CD4-positive, alpha-beta T cell (primary cell): ENCODE data around the gene NEO1. TPM values are rescaled to one million over a fixed set of nuclear protein-coding genes. Genes with fewer than 3 reads are reported as not detected.

Experiments used
- ATAC-seq: fragments of 200-7000 bp; cut with Tn5 transposase; one replicate; pipeline ENCODE4 v1.10.0; 2022; ENCODE audit warnings: mild to moderate bottlenecking; ENCODE audit not compliant: poor library complexity
- CTCF ChIA-PET: fragments of 350-600 bp; sonication (Branson Sonifier 250); formaldehyde crosslinking; loops from one replicate; lab custom pipeline; 2021; ENCODE audit warnings: antibody characterized with exemption, inconsistent platforms; lab: Charles Lee
- POLR2A ChIA-PET: fragments of 350-600 bp; sonication (Branson Sonifier 250); formaldehyde crosslinking; loops from one replicate; lab custom pipeline; 2021; ENCODE audit warnings: antibody characterized with exemption, inconsistent platforms; lab: Charles Lee
- DNase-seq, 14 experiments: peaks; one replicate each; pipeline ENCODE4 v3.0.0-alpha.2; 2013 to 2020; ENCODE audit warnings: mixed read lengths in 2 of 14
- H3K27ac ChIP-seq, 2 donors: one replicate each; pipeline versions ENCODE4 v1.5.1 to v1.7.0; 2013; ENCODE audit warnings: low read length in 2 of 2, low read depth in 1 of 2, mild to moderate bottlenecking in 1 of 2
- H3K27me3 ChIP-seq, 2 experiments: 1 replicate in 1 of 2; 2 replicates in 1 of 2; pipeline versions ENCODE4 v1.6.1 to v1.7.0; 2013; ENCODE audit warnings: low read length in 2 of 2, control low read depth in 1 of 2, mild to moderate bottlenecking in 1 of 2, moderate library complexity in 1 of 2; ENCODE audit not compliant: insufficient read depth in 2 of 2, control insufficient read depth in 1 of 2
- H3K36me3 ChIP-seq: one replicate; pipeline ENCODE4 v1.6.1; 2013; ENCODE audit warnings: low read length, control low read depth; ENCODE audit not compliant: insufficient read depth
- H3K4me1 ChIP-seq: one replicate; pipeline ENCODE4 v1.6.1; 2013; ENCODE audit warnings: low read length, control low read depth; ENCODE audit not compliant: insufficient read depth
- H3K4me3 ChIP-seq: one replicate; pipeline ENCODE4 v1.5.1; 2013; ENCODE audit warnings: mild to moderate bottlenecking, low read length, moderate library complexity
- H3K9me3 ChIP-seq, 2 experiments: 1 replicate in 1 of 2; 2 replicates in 1 of 2; pipeline versions ENCODE4 v1.6.1 to v1.7.0; 2013; ENCODE audit warnings: low read length in 2 of 2, mild to moderate bottlenecking in 2 of 2, control low read depth in 1 of 2, moderate library complexity in 1 of 2; ENCODE audit not compliant: control insufficient read depth in 1 of 2, insufficient read depth in 1 of 2
- H3K27ac Mint-ChIP-seq: one replicate; pipeline ENCODE4 v1.8.0; 2020; ENCODE audit warnings: mixed read lengths
- H3K27me3 Mint-ChIP-seq: one replicate; pipeline ENCODE4 v1.8.0; 2021; ENCODE audit warnings: mixed read lengths
- H3K36me3 Mint-ChIP-seq: one replicate; pipeline ENCODE4 v1.8.0; 2021; ENCODE audit warnings: low read depth, mixed read lengths
- H3K4me1 Mint-ChIP-seq: one replicate; pipeline ENCODE4 v1.8.0; 2021; ENCODE audit warnings: low read depth, mixed read lengths
- H3K4me3 Mint-ChIP-seq: one replicate; pipeline ENCODE4 v1.8.0; 2020; ENCODE audit warnings: mild to moderate bottlenecking, mixed read lengths
- H3K9me3 Mint-ChIP-seq: one replicate; pipeline ENCODE4 v1.8.0; 2020; ENCODE audit warnings: mixed read lengths
- intact Hi-C, 2 experiments: fragments of 100-400 bp; cut with DNase I in 1 of 2; cut with micrococcal nuclease in 1 of 2; formaldehyde crosslinking; loops; one replicate each; pipeline versions ENCODE4 v1.15.1 to v1.9.0; 2023 to 2025; cut with DNase I, micrococcal nuclease
- total RNA-seq, 174 experiments: library from RNA in 2 of 174; stranded (reverse) in 2 of 174; gene quantifications; one replicate each; pipeline ENCODE4 v1.2.3 and lab custom pipeline; 2021 to 2026
- TF ChIP-seq, protein P1 (sequence below): fragments of 200-600 bp; IDR thresholded peaks from one replicate; pipeline ENCODE4 v1.8.0; 2022; ENCODE audit warnings: antibody characterized with exemption, mild to moderate bottlenecking

Gene NEO1
- total RNA-seq, 2 experiments from 2014 or later, result 6.0 to 8.0 TPM

DNA sequence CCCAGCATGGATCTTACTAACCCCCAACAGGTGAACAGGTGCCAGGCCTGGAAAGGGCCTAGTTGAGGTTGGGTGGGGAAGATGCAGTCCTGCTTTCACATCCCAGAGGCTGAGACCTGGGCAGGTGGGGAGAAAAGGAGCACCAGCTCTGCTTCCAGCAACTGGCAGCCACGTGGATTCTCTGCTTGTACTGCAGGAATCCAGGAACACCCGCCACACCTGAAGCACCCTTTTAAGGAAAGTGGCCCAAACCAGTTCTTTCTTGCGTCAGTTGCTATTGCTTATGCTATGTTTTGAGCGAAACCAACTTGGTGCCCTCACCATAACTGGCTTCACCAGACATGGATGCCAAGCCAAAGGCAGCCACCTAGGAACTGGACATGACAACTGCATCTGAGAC lies 28.1 kb upstream of the NEO1 start:
- intact Hi-C loops, result no loop called here
- no peaks in the 10 kb centered on the region for H3K36me3 Mint-ChIP-seq
- no peak overlapping the region for H3K27ac ChIP-seq
- no peaks in the 10 kb centered on the region for H3K9me3 Mint-ChIP-seq
- no peak overlapping the region for H3K27ac Mint-ChIP-seq
- H3K4me1 Mint-ChIP-seq, result no peaks in the 10 kb centered on the region
- no peak for DNase-seq
- H3K4me3 ChIP-seq, result no peak overlapping the region
- peaks cover 5 to 13% of the 10 kb centered on the region in 2 experiments for H3K27me3 ChIP-seq
- no peaks in the 10 kb centered on the region for H3K36me3 ChIP-seq
- no peaks in the 10 kb centered on the region for H3K9me3 ChIP-seq
- ATAC-seq, result no peak
- ChIA-PET POLR2A (no interaction called here), CTCF (interaction anchor here (0.7 kb wide), 1 partner anchor 1269 kb away, joined by 3 read pairs; no protein-coding TSS in a partner anchor)
- no peak overlapping the region for H3K4me3 Mint-ChIP-seq
- TF ChIP-seq, protein P1, sequence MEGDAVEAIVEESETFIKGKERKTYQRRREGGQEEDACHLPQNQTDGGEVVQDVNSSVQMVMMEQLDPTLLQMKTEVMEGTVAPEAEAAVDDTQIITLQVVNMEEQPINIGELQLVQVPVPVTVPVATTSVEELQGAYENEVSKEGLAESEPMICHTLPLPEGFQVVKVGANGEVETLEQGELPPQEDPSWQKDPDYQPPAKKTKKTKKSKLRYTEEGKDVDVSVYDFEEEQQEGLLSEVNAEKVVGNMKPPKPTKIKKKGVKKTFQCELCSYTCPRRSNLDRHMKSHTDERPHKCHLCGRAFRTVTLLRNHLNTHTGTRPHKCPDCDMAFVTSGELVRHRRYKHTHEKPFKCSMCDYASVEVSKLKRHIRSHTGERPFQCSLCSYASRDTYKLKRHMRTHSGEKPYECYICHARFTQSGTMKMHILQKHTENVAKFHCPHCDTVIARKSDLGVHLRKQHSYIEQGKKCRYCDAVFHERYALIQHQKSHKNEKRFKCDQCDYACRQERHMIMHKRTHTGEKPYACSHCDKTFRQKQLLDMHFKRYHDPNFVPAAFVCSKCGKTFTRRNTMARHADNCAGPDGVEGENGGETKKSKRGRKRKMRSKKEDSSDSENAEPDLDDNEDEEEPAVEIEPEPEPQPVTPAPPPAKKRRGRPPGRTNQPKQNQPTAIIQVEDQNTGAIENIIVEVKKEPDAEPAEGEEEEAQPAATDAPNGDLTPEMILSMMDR, result no peak
- H3K4me1 ChIP-seq, result no peaks in the 10 kb centered on the region
- H3K27me3 Mint-ChIP-seq, result peaks cover 66% of the 10 kb centered on the region

DNA sequence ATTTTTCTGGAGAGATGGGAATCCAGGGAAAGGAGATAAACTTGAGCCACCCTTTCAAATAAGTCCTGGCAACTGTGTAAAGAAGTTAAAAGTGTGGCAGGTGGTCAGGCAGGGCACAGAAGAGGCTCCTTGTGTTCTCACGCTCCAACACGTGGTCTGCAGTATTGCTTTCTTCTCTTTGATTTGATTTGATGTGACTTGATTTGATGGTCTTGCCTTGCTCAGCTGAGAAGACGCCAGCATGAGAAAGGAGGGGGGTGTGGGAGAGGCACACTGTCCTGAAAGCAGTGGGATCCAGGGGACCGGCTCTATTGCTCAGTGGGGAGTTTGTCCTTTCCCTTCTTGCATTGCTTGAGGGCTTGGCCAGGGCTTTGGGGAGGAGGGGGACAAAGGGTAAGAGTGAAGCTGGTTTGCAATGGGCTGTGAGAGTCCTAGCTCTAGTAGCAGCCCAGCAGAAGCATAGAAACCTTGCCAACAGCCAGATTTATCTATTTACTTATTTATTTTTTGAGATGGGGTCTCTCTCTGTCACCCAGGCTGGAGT lies 25.7 kb upstream of the NEO1 start:
- Histone ChIP-seq H3K27ac (no peak overlapping the region), H3K4me3 (no peak overlapping the region), H3K4me1 (no peaks in the 10 kb centered on the region), H3K36me3 (no peaks in the 10 kb centered on the region), H3K9me3 (no peaks in the 10 kb centered on the region), H3K27me3 (peaks cover 5 to 15% of the 10 kb centered on the region in 2 experiments)
- TF ChIP-seq, protein P1, result no peak
- Mint-ChIP-seq H3K4me1 (no peaks in the 10 kb centered on the region), H3K36me3 (no peaks in the 10 kb centered on the region), H3K27ac (no peak overlapping the region), H3K27me3 (peaks cover 58% of the 10 kb centered on the region), H3K4me3 (no peak overlapping the region), H3K9me3 (no peaks in the 10 kb centered on the region)
- ATAC-seq (no peak), DNase-seq (no peak)
- intact Hi-C loops, result no loop called here
- ChIA-PET POLR2A (no interaction called here), CTCF (no interaction called here)

DNA sequence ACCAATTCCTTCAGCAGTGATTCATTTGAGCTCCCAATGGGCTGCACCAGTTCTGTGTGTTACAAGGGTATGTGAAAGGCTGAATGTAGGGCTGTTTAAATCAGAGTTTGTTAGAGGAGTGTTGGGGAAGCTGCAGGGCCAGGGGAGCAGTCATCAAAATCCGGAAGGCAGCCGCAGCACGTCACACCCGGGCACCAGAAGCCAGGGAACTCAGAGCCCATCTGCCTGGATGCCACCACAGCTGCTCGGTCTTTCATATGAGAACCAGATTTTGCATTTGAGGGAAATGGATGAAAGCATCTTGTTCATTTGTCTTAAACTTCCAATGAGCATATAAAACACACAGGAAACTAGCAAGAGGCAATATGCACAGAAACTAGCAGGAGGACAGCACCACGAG lies 24.2 kb upstream of the NEO1 start:
- POLR2A ChIA-PET, result no interaction called here
- H3K9me3 Mint-ChIP-seq, result no peaks in the 10 kb centered on the region
- intact Hi-C loops, result no loop called here
- no peak for ATAC-seq
- DNase-seq, result no peak
- Histone ChIP-seq H3K4me1 (no peaks in the 10 kb centered on the region), H3K36me3 (no peaks in the 10 kb centered on the region), H3K27ac (no peak overlapping the region), H3K27me3 (peaks cover 0 to 9% of the 10 kb centered on the region in 2 experiments), H3K4me3 (no peak overlapping the region), H3K9me3 (no peaks in the 10 kb centered on the region)
- peaks cover 52% of the 10 kb centered on the region for H3K27me3 Mint-ChIP-seq
- TF ChIP-seq, protein P1, result no peak
- H3K4me3 Mint-ChIP-seq, result no peak overlapping the region
- H3K27ac Mint-ChIP-seq, result no peak overlapping the region
- H3K36me3 Mint-ChIP-seq, result no peaks in the 10 kb centered on the region
- CTCF ChIA-PET, result no interaction called here
- H3K4me1 Mint-ChIP-seq, result no peaks in the 10 kb centered on the region
